ENCODE measurements around the gene MTUS2. TPM values are rescaled to one million over a fixed set of nuclear protein-coding genes. Genes with fewer than 3 reads are reported as not detected.

Gene MTUS2
- polyA plus RNA-seq, 4 donors: 0.72 to 0.96 (median 0.87) TPM

DNA sequence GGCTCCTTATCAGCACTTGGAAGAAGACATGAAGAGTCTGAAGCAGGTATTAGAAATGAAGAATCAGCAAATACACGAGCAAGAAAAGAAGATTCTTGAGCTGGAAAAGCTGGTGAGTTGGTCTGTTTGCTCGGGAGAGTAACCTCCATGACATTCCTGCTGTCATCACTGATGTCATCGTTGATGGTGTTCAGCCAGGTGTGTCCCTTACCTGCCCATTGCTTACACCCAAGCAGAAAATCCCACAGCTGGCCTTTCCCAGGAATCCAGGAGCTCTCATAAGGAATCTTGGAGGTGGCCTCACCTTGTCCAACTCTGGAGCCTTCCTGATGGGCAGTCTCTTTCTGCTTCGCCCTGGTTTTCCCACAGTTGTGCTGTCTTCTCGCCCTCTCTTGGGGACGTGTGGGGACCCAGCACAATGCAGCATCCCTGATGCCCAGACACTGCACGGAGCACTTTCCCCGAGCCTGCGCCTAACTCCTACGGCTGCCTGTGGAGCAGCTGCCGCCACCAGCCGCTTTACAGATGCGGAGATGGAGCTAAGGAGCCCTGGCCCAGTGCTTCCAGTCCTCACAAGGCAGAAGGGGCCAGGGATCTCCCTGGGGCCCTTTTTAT lies 678.4 kb downstream of the MTUS2 start:
- no peak for DNase-seq (ENCODE audit: low read depth in 4 of 4, low spot score in 2 of 4)

DNA sequence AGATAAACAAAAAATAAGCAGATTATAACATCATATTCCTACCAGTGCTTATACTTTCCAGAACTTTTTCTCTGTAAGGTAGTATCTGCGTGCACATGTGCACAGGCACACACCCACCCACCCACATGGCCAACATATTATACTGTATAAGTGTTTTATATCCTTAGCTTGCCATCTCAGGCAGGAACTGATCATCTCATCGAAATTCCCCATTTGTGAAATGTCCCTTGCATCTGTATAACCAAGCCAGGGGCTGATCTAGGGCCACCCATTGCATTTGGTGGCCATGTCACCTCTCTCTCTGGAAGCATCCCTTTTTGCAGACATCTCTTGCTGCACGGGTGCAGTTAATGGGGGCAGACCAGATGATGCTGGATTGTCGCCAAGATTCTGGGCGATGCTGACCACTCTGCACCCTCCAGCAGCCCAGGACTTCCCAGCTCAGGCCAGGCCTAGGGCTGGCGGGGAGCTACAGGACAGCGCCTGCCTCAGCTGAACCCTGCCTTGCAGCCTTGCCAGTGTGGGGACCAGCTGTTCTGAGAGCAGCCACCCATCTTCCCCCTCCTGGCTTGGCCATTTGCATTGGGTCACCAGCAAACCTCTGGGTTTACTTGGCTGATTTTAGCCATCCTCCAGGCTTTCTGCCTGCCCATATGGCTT lies 679.5 kb downstream of the MTUS2 start:
- DNase-seq (ENCODE audit: low read depth in 4 of 4, low spot score in 2 of 4): no peak

DNA sequence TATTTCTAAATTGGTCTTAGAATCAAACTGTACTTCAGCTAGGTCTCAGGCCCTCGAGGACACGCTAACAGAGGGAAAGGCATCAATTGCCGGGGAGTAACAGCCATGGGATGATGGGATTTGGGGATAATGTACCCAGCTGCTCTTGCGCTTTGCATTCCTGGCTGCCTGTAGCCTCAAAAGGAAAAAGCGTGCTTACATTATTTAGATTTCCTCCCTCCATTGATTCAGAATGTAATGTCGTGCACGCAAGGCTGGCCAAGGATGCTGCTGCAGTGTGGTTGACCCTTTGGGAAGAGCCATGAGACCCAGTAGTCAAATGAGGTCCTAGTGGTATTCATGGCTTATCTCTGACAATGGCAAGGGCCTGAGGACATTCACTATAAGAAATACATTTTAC lies 680.2 kb downstream of the MTUS2 start:
- no peak for DNase-seq (ENCODE audit: low read depth in 4 of 4, low spot score in 2 of 4)

DNA sequence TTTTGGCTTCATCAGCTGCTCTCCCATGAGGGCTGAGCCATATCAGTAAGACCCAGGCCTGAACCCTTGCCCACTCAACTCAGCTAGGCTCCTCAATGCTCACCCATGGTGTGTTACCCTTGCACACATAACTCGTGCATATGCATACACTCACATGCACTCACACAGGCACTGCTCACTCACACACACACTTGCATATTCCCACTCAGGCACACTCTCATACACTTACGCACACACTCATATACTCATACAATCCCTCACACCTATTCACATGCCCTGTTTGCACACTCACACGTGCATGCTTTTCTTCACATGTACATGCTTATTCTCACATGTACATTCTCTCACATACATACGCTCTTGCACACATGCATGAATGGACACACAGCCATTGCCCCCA lies 681.5 kb downstream of the MTUS2 start:
- no peak for DNase-seq (ENCODE audit: low read depth in 4 of 4, low spot score in 2 of 4)

DNA sequence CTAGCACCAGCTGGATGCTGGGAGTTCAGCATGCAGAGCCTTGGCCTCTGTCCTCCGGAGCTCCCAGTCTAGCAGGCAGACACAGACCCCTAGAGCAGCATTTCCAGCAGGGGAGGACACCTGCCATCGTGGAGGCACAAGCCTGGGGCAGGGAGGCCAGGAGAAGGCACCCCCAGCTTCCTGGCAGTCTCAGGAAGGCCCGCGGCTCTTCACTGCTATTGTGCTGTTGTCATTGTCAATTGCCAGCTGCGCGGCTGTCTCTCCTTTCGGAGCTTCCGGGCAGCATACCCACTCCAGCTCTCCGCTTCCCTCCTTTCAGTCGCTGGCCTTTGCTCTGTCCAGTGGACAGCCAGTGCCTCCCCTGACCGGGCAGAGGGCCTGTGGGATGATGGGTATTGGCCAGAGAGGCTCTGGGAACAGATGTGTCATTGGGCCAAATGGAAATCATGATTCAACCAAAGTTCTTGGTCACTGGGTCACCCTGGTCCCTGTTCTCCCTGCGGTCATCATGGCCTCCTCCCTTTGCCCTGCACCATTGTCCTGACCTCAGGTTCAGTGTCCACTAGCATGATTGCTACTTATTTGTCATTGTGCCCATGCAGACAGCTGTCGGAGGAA lies 682.4 kb downstream of the MTUS2 start:
- DNase-seq (ENCODE audit: low read depth in 4 of 4, low spot score in 2 of 4): no peak

DNA sequence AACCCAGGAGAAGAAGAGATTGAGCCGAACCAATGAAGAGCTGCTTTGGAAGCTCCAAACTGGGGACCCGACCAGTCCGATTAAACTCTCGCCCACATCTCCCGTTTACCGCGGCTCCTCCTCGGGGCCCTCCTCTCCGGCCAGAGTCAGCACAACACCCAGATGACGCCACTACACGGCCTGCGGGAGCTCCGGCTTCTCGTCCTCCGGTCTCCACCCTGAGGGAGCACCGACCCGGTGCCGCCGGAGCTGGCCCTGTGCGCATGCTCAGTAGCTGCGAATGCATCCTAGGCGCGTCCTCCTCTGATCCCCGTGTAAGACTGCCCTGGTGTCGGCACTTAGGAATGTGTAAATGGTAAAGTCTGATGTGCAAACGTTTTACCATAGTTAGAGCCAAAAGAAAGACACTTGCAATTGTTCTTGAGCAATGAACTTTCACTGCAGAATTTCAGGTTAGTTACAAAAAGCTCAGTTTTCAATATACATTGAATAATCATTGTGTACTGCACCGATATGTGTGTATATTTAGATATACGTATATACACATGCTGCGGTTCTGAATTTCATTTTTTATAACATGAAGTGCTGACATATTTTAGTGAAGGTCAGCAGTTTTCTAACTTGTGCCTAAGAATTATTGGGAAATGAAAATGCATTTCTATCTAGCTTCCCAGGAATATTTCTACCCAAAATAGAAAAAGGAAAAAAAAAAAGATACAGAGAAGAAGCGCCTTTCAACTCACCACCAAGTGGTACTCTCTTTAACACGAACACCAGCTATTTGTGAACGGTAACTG lies 683.1 kb downstream of the MTUS2 start:
- no peak for DNase-seq (ENCODE audit: low read depth in 4 of 4, low spot score in 2 of 4)

DNA sequence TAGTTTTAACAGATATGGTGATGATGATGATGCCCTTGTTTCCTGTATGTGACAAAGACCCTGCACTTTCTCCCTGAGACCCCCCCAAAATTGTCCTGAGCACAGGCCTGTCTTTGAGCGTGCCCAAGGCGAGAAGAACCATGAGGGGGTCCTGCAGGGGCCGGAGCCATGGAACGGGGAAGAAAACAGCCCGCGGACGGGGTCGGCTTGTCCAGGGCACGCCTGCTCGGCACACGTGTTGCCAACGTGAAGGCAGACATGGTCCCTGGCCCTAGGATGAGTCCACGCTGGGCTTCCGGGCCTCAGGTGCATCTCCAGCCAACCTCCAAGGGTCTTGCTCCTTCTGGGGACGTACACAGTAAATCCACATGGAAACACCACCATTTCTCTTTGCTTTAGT lies 684.6 kb downstream of the MTUS2 start:
- DNase-seq (ENCODE audit: low read depth in 4 of 4, low spot score in 2 of 4): no peak

DNA sequence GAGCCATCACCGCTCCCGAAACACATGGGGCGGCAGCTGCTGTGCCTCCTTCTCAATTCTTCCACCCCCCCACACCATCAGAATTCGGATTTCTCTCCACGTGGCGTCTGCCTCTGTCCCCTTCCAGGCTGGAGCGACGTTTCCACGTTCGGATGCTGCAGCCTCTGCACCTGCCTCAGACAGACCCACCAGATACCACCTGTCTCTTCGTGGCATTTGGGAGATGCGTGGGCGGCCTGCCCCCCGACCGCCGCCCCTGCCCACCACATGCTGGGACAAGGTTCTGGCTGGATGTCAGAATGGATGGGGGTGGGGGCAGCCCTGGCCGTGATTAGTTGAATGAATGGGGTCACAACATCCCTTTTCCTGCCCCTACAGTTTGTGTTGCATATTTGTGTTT lies 685.4 kb downstream of the MTUS2 start:
- no peak for DNase-seq (ENCODE audit: low read depth in 4 of 4, low spot score in 2 of 4)

DNA sequence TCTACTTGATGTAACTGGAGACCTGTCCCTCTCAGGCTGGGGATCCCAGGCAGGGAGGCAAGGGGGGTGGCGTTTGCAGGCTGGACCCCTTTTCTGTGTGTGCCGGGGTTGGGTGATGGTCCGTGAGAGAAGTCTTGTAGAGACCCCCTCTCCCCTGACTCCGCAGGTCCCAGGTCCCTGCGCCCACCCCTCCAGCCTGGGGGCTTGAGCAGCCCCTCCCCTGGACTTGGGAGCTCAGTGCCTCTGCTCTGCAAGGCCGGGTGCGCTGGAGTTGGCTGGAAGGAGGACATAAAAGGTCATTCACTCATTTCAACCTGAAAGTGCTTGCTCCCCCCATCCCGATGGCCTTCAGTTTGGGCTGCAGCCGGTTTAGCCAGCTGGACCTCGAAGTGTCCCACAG lies 685.8 kb downstream of the MTUS2 start:
- DNase-seq (ENCODE audit: low read depth in 4 of 4, low spot score in 2 of 4): no peak

DNA sequence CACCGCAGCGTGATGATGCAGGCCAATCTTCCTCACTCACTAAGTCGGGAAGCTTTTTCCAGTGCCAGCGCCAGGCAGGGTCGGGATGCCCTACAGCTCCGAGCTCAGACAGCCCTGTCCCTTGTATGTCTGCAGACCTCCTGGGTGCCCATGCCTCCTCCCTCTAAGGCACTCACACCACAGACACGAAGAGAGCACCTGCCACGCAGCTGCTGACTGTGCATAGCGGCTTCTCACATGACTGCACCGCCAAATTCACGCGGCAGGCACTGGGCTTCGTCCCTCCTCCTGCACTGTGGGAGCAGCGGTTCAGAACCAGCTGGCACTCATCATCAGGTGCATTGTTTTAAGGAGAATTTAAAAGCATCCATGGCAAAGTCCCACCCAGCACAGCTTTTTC lies 687.2 kb downstream of the MTUS2 start:
- no peak for DNase-seq (ENCODE audit: low read depth in 4 of 4, low spot score in 2 of 4)

DNA sequence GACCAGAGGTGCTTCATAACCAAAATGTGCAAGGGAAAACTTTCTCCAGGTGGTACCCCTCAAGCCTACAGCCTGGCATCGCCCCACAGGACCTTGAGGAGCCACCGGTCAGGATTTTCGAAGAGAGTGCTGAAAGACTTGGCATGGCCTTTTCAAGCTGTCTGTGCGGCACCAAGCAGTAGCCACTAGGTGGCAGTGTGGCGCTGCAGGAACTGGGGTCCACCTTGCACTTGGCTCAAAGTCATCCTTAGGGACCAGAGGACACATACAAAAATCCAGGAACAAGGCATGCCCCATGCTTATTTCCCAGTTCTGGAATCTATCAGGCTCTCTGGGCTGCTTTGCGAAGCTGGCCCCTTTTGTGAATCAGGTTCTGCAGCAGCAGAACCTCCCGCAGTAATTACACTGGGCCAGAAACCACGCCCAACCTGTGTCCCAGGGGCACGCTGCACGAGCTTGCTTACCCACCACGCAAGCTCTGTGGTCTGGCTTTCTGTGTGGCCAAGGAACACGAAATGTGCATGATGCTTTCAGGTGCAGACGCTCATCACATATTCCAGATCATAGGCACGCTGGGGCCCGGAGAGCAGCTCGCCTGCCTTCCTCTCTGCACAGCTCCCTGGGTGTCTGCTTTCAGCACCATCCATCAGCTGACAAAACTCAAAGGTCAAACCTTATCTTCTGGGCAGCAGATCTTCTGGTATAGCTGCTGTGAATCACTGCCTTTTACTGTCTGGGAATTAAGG lies 688.2 kb downstream of the MTUS2 start:
- peak in 3 of 4 donors; percentile 65 to 83 (median 79) for DNase-seq (ENCODE audit: low read depth in 4 of 4, low spot score in 2 of 4)

DNA sequence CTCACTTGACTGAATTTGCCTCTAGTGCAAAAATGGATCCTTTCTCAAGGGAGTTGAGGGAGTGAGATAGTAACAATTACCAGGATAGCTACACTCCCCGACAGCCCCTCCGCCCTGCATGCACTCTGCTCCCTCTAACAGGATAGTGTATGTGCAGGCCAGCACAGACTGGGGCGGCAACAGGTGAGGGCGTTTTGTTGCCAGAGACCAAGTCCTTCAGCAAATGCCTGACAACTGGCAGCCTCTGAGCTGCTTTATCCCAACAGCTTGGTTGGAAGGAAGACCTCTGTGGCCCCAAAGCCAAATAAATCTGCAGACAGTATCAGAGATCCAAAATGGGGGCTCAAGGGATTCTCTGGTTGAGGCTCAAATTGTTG lies 688.7 kb downstream of the MTUS2 start:
- DNase-seq (ENCODE audit: low read depth in 4 of 4, low spot score in 2 of 4): no peak

DNA sequence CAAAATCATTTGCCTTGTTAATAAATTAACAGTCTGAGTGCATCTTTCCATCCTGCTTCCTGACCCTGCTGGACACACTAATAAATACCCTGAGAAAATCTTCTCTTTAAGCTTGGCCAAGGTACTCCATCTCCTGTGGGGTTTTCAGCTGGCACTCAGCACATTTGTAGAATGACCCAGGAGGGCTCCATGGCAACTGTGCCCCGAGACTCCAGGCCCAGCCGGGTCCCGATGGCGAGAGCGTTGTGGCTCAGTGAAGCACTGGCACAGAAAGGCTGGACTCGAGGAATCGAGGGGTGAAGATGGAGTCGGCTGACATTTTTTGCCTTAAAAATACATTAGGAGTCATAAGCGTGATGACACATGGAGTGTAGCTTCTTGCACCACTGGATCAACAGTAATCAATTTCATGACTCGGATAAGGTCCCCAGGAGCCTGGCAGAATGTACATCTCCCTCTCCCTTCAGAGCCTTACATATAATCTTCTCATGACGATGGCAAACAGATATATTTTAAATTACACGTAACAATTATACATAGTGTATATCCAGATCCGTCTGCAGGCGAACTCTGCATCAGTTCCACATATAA lies 690.0 kb downstream of the MTUS2 start:
- no peak for DNase-seq (ENCODE audit: low read depth in 4 of 4, low spot score in 2 of 4)

DNA sequence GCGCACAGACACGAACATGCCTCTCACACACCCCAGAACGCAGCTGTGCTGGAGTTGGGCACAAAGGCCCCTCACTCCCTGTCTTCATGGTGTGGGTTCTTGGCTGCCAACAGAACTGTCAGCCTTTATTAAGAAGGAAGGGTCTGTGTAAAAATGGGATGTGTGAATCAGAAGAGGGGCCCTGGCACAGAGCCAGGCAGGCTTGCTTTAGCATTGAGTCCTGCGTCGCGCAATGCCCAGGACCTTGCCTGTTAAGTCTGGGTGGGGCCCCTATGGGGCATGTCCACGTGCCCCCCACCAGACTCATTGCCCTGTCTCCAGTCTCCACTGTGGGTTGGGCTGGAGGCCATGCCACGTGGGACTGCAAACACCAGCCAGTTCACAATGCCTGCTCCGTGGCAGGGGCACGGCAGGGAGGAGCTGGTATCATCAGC lies 690.5 kb downstream of the MTUS2 start:
- no peak for DNase-seq (ENCODE audit: low read depth in 4 of 4, low spot score in 2 of 4)

DNA sequence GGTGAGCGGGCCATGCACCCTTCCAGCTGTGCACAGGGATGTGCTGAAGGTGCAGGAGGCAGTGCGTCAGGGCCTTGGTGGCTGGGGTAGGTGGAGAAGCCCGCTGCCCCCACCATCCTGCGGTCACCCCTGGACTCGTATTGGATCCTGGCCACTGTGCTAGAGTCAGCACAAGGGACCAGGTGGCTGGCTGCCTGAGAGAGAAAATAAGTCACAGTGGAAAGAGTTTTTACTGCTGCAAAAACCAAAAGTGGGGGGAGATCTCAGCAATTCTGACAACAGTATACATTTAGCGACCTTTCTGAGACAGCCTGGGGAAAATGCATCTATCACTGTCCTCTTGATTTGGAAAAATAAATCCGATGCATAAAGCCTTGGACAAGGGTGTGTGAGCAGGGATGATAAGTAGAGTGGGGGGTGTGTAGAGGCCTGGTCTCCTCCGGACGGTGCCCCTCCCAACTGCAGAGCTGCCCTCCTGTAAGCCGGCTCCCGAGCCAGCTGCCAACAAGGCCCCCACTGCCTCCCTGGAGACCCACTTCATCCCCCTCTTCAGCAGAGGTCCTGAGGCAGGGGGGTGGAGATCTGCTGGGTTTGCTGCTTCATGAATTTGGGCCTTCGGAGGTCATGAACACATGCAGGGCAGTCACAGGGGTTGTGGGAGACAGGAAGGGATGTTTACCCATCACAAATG lies 691.1 kb downstream of the MTUS2 start:
- DNase-seq (ENCODE audit: low read depth in 4 of 4, low spot score in 2 of 4): no peak

DNA sequence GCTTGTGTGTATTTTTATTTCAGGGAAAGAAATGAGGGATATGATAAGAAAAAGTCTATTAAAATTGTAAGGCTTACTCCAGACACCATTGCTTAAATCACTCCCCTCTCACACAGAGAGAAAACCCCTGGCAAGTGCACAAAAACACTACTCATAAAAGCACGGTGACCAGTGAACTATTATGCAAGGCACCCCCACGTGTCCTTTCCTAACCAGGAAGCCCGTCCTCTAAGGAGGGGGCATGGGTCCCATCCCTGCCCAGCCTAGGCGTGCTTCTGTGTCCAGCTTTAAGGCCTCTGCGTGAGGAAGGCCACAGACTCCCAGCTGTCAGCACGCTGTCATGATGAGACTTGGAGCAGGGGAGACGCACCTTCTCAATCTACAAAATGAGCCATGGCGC lies 691.8 kb downstream of the MTUS2 start:
- DNase-seq (ENCODE audit: low read depth in 4 of 4, low spot score in 2 of 4): no peak

DNA sequence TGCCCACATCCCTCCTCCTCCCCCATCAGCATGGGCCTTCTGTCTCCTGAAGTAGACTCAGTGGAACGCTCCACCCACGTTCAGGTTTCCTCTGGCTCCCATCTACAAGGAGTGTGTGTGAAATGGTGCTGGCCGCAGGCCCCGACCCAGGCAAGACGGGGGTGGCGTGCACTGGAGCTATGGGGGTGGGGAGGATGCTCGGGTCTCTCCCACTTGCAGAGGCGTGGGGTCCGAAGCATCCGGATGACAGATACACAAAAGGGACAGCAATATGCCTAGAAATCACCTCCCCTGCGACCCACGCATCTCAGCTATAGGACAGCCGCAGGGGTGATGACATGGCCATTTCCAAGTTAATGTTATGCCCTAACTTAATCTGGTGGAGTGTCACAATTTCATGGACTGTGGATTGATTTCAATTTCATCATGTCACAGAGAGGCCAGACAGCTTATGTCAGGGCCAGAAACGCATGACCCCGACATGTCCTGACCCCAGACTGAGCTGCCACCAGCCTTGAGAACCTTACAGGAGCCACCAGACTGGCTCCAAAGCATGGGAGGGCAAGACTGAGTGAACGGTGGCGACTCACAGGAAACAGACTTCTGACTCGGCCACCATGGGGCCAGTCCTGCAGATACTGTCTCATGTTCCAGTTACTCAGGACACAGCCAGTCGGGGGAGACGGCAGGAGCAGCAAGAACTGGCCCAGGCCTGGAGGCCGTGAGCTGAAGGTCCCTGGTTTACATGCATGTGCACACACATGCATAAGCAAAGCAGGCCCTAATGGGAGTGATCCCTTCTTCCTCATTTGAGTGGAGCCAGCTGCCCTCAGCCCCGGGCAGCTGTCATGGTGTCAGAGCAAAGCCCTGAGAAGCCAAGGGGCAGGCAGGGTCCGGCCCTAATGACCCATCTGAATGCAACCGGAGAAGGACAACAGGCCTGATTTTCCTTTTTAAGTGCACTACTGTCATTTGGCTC lies 693.2 kb downstream of the MTUS2 start:
- DNase-seq (ENCODE audit: low read depth in 4 of 4, low spot score in 2 of 4): no peak

DNA sequence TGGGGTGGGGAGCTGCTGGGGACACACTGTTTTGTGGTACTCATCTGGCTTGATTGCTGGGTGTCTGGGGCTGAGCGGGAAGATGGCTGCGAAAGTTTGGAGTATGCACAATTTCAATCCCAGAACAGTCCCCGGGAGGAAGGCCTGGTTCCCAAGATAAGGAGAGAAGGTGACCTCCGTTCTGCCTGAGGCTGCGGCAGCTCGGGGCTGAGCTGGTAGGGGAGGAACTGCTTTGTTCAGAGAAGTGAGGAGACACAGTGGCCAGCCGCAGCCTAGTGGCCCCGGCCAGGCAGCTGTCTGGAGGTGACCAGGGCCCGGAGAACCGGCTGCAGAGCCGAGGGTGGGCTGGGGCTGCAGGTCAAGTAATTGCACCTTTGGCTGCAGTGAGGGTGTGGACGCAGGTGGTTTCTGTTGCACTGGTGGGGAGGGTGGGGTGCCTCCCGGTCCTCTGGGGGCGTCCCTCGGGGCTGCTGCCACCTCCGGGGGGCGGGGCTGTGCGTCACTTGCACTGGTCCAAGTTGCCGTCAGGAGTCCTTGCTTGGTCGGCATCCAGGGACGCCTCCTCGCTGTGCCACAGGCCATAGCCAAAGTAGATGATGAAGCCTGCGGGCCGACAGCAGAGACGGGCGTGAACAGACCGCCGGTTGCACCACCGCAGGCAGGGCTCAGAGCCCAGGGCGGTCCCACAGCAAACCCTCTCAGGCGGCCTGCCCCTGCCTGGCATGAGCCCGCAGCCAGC lies 694.0 kb downstream of the MTUS2 start:
- no peak for DNase-seq (ENCODE audit: low read depth in 4 of 4, low spot score in 2 of 4)

All from left renal cortex interstitium (tissue), 4 donors.